Measurements from ENCODE around the gene ID3.
A peak's percentile ranks its signal among the peaks of the same experiment; 100 is the strongest.

Gene ID3

DNA sequence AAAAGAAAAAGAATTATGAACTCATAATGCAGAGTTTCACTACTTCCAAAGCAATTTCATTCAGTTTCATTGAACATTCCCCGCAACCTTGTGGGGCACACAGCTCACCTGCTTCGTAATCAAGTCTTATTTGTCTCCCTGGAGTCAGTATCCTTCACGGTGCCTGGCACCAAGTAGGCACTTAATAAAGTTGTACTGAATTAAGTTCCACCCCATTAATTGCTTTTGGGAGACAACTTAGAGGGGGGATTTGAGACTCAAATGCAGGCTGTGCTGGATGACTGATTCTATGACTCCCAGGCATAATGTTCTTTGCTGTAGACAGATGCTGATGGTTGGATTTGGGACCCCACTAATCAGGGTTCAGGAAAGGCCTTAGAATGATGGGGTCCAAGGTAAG is 6.5 kb upstream of the ID3 start:
- DNase-seq (ENCODE audit: low read depth in 2 of 2) = no peak

- no peak for DNase-seq (ENCODE audit: low read depth in 2 of 2)
Measured at GRCh38 chr1:23564529-23565122, 5.3 kb upstream of the ID3 start.

- no peak for DNase-seq (ENCODE audit: low read depth in 2 of 2)
Measured at GRCh38 chr1:23563755-23564374, 4.6 kb upstream of the ID3 start.

- DNase-seq (ENCODE audit: low read depth in 2 of 2) = no peak
Measured at GRCh38 chr1:23563003-23563402, 3.7 kb upstream of the ID3 start.

DNA sequence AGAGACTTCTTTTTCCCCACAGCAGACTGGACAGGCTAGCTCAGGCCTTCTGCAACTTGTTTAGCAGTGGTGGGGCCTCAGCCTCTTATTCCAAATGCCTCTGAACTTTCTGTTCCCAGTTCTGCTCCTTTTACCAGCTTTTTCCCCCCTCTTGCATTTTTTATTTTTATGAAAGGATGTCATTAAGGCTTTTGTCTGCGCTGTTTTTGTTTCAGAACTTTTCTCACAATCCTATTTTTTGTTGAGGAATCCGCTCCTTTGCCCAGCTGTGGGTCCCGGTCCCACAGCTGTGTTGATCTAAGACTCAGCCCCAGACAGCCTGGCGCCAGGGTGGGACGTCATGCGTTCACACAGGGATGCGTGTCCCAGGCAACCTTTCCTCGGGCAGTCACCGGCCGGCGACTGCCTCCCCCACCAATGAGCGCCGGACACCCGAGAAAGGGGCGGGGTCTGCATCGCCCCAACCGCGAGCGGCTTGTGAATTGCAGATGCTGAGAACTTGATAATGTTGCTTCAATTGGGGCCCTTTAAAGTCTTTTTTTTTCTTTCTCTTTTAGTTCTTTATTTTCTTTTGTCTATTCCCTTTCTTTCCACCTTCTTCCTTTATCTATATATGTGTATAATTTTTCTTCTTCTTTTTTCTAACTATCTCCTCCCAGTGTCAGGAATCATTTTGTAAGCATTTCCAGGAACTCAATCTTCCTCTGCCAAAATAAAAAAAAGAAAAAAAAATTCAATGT is 3.0 kb upstream of the ID3 start:
- peak; percentile 83 to 84 for DNase-seq (ENCODE audit: low read depth in 2 of 2)

DNA sequence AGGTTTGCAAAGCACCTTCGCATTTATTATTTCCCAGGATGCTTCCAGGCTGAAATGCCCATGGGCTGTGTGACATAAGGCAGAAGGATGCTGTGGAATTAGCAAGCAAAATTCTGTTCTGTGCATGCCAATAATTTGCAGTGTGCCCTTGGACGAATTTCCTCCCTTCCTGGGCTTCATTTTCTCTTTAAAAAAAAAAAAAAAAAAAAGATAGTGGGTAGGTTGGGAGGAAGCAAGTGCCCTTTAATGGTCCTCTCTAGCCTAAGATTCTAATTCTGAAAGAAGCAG is 2.5 kb upstream of the ID3 start:
- no peak for DNase-seq (ENCODE audit: low read depth in 2 of 2)

- DNase-seq (ENCODE audit: low read depth in 2 of 2) = no peak
Measured at GRCh38 chr1:23561076-23561812, 1.9 kb upstream of the ID3 start.

DNA sequence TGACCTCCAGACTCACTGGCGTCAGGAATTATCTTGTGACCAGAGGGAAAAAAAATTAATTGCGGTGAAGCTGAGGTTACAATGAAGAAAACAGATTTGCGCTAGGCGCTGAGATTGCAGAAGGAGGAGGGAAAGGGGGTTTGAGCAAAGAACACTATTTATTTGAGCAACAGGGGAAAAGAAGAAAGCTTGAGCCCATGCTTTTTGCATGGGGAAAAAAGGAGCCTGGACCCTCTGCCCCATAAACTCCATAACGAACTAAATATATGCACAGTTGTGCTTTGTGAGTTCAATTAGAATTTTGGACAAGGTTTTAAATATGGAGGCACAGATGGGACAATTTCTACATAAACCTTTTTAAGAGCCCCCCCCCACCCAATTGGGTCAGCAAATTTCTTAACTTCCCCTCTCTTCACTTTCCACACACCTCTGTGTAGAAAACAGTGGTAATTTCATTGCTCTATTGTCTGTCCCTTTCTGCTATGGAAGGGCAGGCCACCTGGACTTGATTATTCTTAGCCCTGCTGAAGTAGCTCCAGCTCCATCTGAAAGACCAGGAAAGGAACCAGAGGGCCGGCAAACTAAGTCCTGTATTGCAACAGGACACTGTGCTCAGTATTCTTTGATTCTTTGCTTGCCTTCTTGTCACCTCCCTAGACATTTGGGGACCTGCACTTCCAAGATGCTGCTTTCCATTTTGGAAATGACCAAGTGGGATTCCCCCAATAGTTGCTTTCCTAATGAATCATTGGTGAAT is 862 bp upstream of the ID3 start:
- DNase-seq (ENCODE audit: low read depth in 2 of 2) = no peak

- no peak for DNase-seq (ENCODE audit: low read depth in 2 of 2)
Measured at GRCh38 chr1:23558872-23559135, 497 bp downstream of the ID3 start.

GRCh38 chr1:23558140-23558871 is 995 bp downstream of the ID3 start:
- no peak for DNase-seq (ENCODE audit: low read depth in 2 of 2)

GRCh38 chr1:23557471-23558124 is 1.7 kb downstream of the ID3 start:
- DNase-seq (ENCODE audit: low read depth in 2 of 2) = no peak

DNA sequence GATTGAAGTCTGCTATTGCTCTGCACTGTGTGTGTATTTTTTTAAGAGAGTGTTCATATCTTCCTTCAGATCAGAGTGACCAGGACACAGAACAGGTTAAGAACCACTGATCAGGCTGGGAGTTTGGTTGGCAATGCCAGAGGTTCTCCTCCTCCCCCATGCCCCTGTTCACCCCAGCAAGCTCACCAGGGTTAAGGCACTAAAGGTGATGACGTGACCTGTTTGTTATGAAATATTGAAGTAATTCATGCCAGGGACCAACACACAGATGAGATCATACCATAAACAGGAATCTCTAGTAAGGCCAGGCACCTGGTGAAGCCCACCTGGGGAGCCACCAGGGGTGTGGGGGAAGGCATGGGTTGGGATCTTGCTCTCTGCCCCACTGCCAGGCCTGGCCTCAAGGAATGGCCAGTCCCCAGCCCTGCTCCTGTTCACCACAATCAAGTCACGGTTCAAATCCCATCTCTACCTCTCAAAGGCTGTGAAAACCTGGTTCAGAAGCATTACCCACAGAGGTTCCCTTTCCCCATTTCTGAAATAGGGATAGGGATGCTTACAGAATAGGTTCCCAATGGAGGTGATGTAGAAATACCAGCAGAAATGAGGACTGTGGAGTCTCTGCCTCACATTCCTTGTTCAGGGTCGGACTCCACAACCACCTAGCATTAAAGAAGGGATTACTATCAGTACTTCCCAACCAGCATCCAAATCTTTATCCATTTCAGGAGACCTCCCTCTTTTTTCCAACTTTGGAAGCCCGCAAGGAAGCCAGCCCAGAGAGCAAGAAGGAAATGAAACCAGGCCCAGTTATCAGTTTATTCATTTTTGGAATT is 2.4 kb downstream of the ID3 start:
- DNase-seq (ENCODE audit: low read depth in 2 of 2) = no peak

DNA sequence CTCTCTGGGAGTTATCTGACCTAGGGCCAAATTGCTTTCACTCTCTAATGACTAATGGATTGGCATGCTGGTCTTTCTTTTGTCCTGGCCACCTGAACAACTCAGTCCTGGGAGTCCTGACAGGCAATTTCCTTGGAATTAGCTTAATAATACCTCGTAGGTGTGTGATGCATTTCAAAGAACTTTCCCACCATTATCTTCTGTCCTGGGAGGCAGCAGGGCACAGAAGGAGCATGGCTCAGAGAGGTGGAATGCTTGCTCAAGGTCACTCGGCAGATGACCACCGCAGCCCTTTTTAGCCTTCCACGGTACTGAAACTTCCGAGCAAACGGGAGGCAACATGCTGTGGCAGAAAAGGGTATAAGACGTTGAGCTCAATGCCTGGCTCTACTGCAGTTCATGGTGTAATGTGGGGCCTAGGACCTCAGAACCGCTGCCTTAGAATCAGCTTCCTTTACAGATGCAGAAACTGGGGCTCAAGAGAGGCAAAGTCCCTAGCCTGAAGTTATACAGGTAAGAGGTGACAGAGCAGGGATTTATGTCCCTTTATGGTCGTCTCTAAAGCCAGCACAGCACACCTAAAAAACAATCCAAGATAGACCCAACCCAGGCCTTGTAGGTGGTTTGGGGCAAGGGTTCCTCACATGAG is 3.2 kb downstream of the ID3 start:
- DNase-seq (ENCODE audit: low read depth in 2 of 2) = no peak

DNA sequence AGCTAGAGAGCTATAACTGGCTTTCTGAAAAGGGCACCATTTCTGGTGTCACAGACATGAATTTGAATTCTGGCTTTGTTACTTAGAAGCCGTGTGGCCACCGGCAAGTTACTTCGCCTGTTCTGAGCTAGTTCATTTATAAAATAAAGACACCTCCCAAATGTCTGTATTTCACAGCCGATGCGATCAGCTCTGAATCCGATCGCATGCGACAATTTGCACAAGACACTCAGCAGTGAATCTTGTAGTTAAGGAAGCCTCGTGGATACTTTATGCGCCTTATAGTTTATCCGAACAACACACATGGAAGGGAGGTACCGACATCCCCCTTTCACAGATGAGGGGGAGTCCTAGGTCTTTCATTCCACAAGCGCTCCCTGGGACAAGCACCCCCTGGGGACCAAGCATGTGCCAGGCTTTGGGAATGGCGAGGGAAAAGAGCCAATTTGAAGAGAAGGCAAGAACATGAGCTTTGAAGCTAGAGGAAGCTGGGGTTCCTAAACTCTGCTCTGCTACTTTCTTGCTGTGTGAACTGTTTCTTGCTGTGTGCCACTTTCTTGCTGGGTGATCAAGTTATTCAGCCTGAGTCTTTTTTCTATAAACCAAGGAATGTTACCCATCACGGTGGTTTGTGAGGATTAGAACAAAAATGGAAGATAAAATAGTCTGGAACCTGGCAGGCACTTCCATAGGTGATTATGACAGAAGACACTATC is 3.9 kb downstream of the ID3 start:
- DNase-seq (ENCODE audit: low read depth in 2 of 2) = no peak

DNA sequence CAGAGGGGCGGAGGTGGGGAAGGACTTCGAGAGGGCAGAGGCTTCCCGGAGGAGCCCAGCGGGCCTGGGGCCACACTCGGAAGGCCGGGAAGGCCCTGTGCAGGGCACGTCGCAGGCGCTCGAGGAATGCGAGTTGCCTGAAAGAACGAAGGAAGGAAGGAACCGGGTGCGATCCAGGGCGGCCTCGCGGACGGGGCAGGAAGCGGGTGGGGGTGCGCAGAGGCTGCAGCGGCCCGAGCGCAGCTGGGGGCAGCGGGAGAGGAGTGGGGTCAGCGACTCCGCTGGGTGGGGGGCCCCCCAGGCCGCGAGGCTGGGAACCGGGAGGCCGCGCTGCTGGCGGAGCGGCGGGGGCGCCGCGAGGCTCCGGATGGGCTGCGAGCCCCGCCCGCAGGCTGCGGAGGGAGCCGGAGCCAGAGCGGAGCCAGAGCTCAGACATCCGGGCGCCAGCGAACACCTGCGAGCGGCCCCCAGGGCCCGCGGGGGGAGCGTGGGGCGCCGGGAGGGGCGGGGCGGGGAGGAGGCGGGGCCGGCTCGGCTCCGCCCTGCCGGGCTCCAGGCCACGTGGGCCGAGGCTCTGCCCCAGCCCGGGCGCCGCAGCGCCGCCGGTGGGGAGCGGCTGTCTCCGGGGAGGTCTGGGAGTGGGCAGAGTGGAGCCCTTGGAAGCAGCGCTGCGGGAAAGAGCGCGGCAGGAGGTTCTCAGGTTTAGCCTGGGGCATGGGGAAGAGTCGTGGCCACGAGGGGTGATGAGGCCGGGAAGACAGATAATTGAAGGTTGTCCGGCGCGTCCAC is 4.6 kb downstream of the ID3 start:
- DNase-seq (ENCODE audit: low read depth in 2 of 2) = peak; percentile 64 to 65

GRCh38 chr1:23554127-23554480 is 5.2 kb downstream of the ID3 start:
- DNase-seq (ENCODE audit: low read depth in 2 of 2) = no peak

- no peak for DNase-seq (ENCODE audit: low read depth in 2 of 2)
Measured at GRCh38 chr1:23553231-23554126, 5.8 kb downstream of the ID3 start.
